Keratinocyte (primary cell): ENCODE measurements around the gene IDI1. TPM values are rescaled to one million over a fixed set of nuclear protein-coding genes. Genes with fewer than 3 reads are reported as not detected.

Experiments used
- DNase-seq: peaks from one replicate; pipeline ENCODE4 v3.0.0-alpha.2; 2011; ENCODE audit warnings: low read depth, missing footprints, low spot score
- FAIRE-seq: peaks from 2 replicates; lab custom pipeline; 2011; peaks lifted over from hg19 to GRCh38; lab: Jason Lieb, UNC
- H2AFZ ChIP-seq: 2 replicates; pipeline ENCODE4 v1.6.0; 2012; ENCODE audit warnings: low read length, control low read depth, inconsistent platforms; ENCODE audit not compliant: control insufficient read depth
- H3K27ac ChIP-seq: 2 replicates; pipeline ENCODE4 v1.5.1; 2011; ENCODE audit warnings: low read length; ENCODE audit not compliant: control insufficient read depth, insufficient read depth
- H3K27me3 ChIP-seq: 3 replicates; pipeline ENCODE4 v1.6.0; 2011; ENCODE audit warnings: low read length; ENCODE audit not compliant: control insufficient read depth, insufficient read depth; ENCODE audit errors: extremely low read depth
- H3K36me3 ChIP-seq, 2 experiments: 2 replicates in 1 of 2; 3 replicates in 1 of 2; pipeline ENCODE4 v1.5.1; 2011; ENCODE audit warnings: low read length in 2 of 2, mild to moderate bottlenecking in 1 of 2; ENCODE audit not compliant: control insufficient read depth in 2 of 2, insufficient read depth in 2 of 2; ENCODE audit errors: extremely low read depth in 1 of 2
- H3K4me1 ChIP-seq: 3 replicates; pipeline ENCODE4 v1.5.1; 2011; ENCODE audit warnings: low read length; ENCODE audit not compliant: control insufficient read depth, insufficient read depth; ENCODE audit errors: extremely low read depth
- H3K4me2 ChIP-seq: 3 replicates; pipeline ENCODE4 v1.6.0; 2011; ENCODE audit warnings: low read depth, low read length; ENCODE audit not compliant: control insufficient read depth, insufficient read depth; ENCODE audit errors: extremely low read depth
- H3K4me3 ChIP-seq, 3 experiments: fragments of 200-600 bp in 1 of 3; sonication (generic) in 1 of 3; 2 replicates in 2 of 3; 3 replicates in 1 of 3; pipeline ENCODE4 v1.5.1; 2011 to 2016; ENCODE audit warnings: low read length in 3 of 3, mild to moderate bottlenecking in 3 of 3, control low read depth in 2 of 3, inconsistent platforms in 1 of 3, low read depth in 1 of 3, mixed read lengths in 1 of 3, mixed run types in 1 of 3, moderate library complexity in 1 of 3; ENCODE audit not compliant: control insufficient read depth in 2 of 3, insufficient read depth in 2 of 3; ENCODE audit errors: extremely low read depth in 1 of 3
- H3K79me2 ChIP-seq: 2 replicates; pipeline ENCODE4 v1.6.0; 2012; ENCODE audit warnings: low read length; ENCODE audit not compliant: control insufficient read depth, insufficient read depth
- H3K9ac ChIP-seq: 3 replicates; pipeline ENCODE4 v1.6.0; 2011; ENCODE audit warnings: low read length; ENCODE audit not compliant: control insufficient read depth, insufficient read depth; ENCODE audit errors: extremely low read depth
- H3K9me1 ChIP-seq: 3 replicates; pipeline ENCODE4 v1.6.0; 2011; ENCODE audit warnings: low read length; ENCODE audit not compliant: control insufficient read depth, insufficient read depth; ENCODE audit errors: extremely low read depth
- H3K9me3 ChIP-seq: 2 replicates; pipeline ENCODE4 v1.5.1; 2012; ENCODE audit warnings: low read depth, low read length; ENCODE audit not compliant: control insufficient read depth
- H4K20me1 ChIP-seq: 3 replicates; pipeline ENCODE4 v1.6.0; 2011; ENCODE audit warnings: low read length; ENCODE audit not compliant: control insufficient read depth, insufficient read depth; ENCODE audit errors: extremely low read depth
- EZH2 ChIP-seq: IDR thresholded peaks from one replicate; pipeline ENCODE4 v1.6.1; 2012; ENCODE audit warnings: inconsistent platforms, mild to moderate bottlenecking, low read length, moderate library complexity
- dilution Hi-C: fragments of 300-500 bp; cut with MboI; formaldehyde crosslinking; loops from one replicate; pipeline ENCODE4 v1.7.0; 2020; ENCODE audit warnings: low sequenced_read_pairs; ENCODE audit not compliant: extremely low pct_ligation_motif_present
- polyA plus RNA-seq, 5 experiments: library from polyadenylated mRNA; depleted of rRNA in 3 of 5; stranded (reverse) in 3 of 5; stranded (forward) in 1 of 5; unstranded in 1 of 5; fragments of >200 nt; gene quantifications; 1 replicate in 1 of 5; 2 replicates in 3 of 5; 3 replicates in 1 of 5; pipeline versions ENCODE4 v1.2.1 to v1.2.3, GENCODE V29; 2011 to 2012; ENCODE audit warnings: missing spikeins in 2 of 5, low read depth in 1 of 5, low replicate concordance in 1 of 5
- TF ChIP-seq, protein P1 (sequence below), 3 experiments: IDR thresholded peaks in 1 of 3; conservative IDR thresholded peaks in 1 of 3; optimal IDR thresholded peaks in 1 of 3; 2 replicates in 2 of 3; 3 replicates in 1 of 3; pipeline versions ENCODE3 to v1.5.1; 2011; ENCODE audit warnings: low read length in 3 of 3, mild to moderate bottlenecking in 3 of 3, moderate library complexity in 2 of 3, control low read depth in 1 of 3, inconsistent platforms in 1 of 3; ENCODE audit not compliant: insufficient read depth in 2 of 3; ENCODE audit errors: extremely low read depth in 1 of 3

Gene IDI1
- polyA plus RNA-seq, 1 donor (not counting 4 experiments of a cell fraction or from before 2014, with no cell fraction given), result 298 TPM

DNA sequence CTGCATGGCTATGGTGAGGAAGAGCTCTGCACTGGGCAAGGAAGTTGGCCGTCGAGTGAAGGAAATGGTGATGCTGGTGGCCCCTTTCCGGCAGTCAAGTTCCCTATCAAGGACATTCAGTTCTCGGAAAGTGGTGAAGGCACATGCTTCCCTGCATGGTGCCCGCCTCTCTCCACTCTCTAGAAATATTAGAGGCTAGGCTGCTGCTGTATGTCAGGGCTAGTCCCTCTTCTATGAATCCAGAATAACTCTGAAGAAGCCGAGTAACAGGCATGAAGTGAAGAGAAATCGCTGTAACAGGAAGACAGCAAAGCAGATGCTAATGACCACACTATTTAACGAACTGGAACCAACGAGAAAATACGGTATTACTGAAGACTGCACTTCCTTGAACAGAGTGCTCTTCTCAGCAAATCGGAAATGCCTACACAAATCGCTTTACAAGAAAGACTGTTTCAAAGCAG is 5.4 kb downstream of the IDI1 start:
- dilution Hi-C loops, result no loop called here
- H3K9me1 ChIP-seq, result no peaks in the 10 kb centered on the region
- H3K9me3 ChIP-seq, result no peaks in the 10 kb centered on the region
- H4K20me1 ChIP-seq, result peaks cover 34% of the 10 kb centered on the region
- peaks cover 18 to 27% of the 10 kb centered on the region in 2 experiments for H3K36me3 ChIP-seq
- H3K27ac ChIP-seq, result no peak overlapping the region
- no peaks in the 10 kb centered on the region for H3K27me3 ChIP-seq
- H3K79me2 ChIP-seq, result peaks cover 45% of the 10 kb centered on the region
- TF ChIP-seq, protein P1, sequence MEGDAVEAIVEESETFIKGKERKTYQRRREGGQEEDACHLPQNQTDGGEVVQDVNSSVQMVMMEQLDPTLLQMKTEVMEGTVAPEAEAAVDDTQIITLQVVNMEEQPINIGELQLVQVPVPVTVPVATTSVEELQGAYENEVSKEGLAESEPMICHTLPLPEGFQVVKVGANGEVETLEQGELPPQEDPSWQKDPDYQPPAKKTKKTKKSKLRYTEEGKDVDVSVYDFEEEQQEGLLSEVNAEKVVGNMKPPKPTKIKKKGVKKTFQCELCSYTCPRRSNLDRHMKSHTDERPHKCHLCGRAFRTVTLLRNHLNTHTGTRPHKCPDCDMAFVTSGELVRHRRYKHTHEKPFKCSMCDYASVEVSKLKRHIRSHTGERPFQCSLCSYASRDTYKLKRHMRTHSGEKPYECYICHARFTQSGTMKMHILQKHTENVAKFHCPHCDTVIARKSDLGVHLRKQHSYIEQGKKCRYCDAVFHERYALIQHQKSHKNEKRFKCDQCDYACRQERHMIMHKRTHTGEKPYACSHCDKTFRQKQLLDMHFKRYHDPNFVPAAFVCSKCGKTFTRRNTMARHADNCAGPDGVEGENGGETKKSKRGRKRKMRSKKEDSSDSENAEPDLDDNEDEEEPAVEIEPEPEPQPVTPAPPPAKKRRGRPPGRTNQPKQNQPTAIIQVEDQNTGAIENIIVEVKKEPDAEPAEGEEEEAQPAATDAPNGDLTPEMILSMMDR (optimal IDR thresholded peaks at IDR 0.05 in 1 of 3, IDR thresholded peaks at IDR 0.05 in 1 of 3, conservative IDR thresholded peaks at IDR 0.05 in 1 of 3; ENCODE audit: extremely low read depth in 1 of 3, insufficient read depth in 2 of 3, low read length in 3 of 3), result no peak
- no peak for TF ChIP-seq EZH2
- no peak overlapping the region for H3K9ac ChIP-seq
- peaks cover 15% of the 10 kb centered on the region for H3K4me1 ChIP-seq
- DNase-seq, result no peak
- no peak overlapping the region for H3K4me3 ChIP-seq
- no peak overlapping the region for H3K4me2 ChIP-seq
- no peak overlapping the region for H2AFZ ChIP-seq
- no peak for FAIRE-seq

DNA sequence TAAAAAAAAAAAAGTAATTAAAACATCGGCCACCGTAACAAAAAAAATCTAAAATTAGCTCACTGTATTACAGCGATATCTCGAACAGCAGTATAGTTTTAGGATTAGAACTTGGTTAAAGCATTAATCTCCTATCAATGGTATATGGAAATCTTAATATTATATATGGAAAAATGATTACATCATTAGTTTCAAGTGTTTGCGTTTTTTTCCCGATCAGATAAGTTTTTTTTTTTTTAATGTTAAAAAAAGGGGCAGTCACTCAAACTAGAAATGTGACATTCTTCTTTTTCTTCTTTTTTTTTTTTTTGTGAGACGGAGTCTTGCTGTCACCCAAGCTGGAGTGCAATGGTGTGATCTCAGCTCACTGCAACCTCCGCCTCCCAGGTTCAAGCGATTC is 7.4 kb downstream of the IDI1 start:
- FAIRE-seq, result no peak
- peaks cover 15 to 36% of the 10 kb centered on the region in 2 experiments for H3K36me3 ChIP-seq
- H3K9me1 ChIP-seq, result no peaks in the 10 kb centered on the region
- no peaks in the 10 kb centered on the region for H3K27me3 ChIP-seq
- TF ChIP-seq, protein P1 (optimal IDR thresholded peaks at IDR 0.05 in 1 of 3, IDR thresholded peaks at IDR 0.05 in 1 of 3, conservative IDR thresholded peaks at IDR 0.05 in 1 of 3; ENCODE audit: extremely low read depth in 1 of 3, insufficient read depth in 2 of 3, low read length in 3 of 3), result no peak
- TF ChIP-seq EZH2, result no peak
- H3K4me3 ChIP-seq, result no peak overlapping the region
- dilution Hi-C loops, result no loop called here
- H3K4me1 ChIP-seq, result peaks cover 15% of the 10 kb centered on the region
- H3K79me2 ChIP-seq, result peaks cover 32% of the 10 kb centered on the region
- peaks cover 32% of the 10 kb centered on the region for H4K20me1 ChIP-seq
- no peak overlapping the region for H2AFZ ChIP-seq
- no peak overlapping the region for H3K4me2 ChIP-seq
- no peak for DNase-seq
- H3K27ac ChIP-seq, result no peak overlapping the region
- H3K9me3 ChIP-seq, result no peaks in the 10 kb centered on the region
- no peak overlapping the region for H3K9ac ChIP-seq
